ENCODE measurements around the gene SLC16A13.

SLC16A13 gene

DNA sequence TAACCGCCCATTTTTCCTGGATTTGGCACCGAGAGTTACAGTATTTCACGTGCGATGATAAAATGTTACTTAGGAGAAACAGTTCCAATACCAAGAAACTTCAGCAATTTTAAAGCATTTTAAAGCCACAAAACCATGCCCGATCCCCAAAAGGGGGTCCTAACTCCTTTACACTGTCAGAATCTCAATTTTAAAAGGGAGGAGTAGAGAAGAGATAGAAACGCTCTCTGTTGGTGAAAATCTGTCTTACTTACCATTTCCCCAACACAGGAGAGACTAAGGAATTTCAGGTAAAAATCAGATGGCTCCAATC is 23.9 kb upstream of the SLC16A13 start:
- no peak for DNase-seq (ENCODE audit: low read depth in 2 of 2)

DNA sequence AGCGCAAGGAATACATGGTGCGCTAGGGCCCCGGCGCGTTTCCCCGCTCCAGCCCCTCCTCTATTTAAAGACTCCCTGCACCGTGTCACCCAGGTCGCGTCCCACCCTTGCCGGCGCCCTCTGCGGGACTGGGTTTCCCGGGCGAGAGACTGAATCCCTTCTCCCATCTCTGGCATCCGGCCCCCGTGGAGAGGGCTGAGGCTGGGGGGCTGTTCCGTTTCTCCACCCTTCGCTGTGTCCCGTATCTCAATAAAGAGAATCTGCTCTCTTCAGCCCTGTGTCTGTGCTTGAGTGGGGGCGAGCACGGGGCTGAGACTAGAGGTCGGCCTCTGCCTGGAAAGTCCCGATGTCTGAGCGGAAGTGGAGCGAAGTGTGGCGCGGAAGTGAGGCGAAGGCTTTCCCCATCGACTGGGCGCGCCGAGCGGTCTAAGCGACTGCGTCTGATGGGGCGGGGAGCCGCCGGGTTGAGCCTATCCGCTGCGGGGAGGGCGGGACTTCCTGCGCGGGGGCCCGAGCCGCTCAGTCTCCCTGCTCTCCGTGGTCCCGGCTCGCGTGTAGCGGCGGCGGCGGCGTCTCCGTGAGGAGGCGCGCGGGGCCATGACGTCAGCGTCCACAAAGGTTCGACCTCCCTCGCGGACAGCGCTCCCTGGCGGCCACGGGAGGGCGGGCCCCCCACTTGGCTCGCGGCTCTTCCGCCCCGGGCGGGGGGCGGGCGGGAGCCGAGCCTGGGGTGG is 21.4 kb upstream of the SLC16A13 start:
- DNase-seq (ENCODE audit: low read depth in 2 of 2), result peak; percentile 94 to 95

DNA sequence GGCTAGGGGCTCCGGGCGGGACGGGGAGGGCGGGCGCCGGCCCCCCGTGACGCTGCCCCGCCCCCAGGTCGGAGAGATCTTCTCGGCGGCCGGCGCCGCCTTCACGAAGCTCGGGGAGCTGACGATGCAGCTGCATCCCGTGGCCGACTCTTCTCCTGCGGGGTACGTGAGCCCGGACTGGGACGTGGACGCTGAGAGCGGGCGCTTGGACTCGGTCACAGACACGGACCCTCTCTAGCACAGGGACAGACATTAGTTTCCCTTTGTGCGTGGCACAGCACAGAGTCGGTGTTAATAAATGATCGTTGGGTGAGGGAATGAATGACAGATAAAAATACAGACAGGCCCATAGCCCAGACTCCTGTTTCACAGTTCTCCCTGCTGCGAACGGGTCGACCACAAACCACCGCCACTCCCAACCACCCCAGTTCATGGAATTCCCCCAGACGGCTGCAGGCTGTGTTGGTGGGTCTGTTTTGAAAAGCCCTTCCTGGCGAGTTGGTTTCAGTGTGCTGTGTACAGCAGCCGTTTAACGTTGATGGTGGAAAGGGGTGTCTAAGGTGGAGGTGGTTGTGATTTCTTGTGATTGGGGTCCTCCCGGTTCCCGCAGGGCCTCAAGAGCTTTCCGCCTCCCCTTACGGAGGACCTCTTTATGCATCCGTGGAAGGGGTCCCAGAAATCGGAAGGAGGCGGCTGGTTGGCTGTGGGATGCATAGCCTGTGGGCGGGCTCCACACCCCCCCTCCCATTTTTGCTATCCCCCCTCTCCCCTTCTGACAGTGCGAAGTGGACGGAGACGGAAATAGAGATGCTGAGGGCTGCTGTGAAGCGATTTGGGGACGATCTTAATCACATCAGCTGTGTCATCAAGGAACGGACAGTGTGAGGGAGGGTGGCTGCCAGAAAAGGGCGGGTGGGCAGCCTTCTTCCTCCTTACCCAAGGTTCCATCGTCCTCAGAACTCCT is 20.5 kb upstream of the SLC16A13 start:
- DNase-seq (ENCODE audit: low read depth in 2 of 2), result peak; percentile 58

DNA sequence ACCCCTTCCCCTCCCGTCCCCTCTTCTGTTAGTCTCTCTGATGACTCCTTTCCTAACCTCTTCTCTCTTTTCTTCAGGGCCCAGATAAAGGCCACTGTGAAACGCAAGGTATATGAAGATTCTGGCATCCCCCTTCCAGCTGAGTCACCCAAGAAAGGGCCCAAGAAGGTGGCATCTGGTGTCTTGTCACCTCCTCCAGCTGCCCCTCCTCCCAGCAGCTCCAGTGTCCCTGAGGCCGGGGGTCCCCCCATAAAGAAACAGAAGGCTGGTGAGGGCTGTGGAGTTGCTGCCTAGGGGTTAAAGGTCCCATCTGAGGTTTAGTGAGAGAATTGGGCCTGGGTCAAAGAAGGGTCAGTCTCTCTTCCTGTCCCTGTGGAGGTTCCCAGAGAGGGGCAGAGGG is 19.4 kb upstream of the SLC16A13 start:
- DNase-seq (ENCODE audit: low read depth in 2 of 2), result no peak

DNA sequence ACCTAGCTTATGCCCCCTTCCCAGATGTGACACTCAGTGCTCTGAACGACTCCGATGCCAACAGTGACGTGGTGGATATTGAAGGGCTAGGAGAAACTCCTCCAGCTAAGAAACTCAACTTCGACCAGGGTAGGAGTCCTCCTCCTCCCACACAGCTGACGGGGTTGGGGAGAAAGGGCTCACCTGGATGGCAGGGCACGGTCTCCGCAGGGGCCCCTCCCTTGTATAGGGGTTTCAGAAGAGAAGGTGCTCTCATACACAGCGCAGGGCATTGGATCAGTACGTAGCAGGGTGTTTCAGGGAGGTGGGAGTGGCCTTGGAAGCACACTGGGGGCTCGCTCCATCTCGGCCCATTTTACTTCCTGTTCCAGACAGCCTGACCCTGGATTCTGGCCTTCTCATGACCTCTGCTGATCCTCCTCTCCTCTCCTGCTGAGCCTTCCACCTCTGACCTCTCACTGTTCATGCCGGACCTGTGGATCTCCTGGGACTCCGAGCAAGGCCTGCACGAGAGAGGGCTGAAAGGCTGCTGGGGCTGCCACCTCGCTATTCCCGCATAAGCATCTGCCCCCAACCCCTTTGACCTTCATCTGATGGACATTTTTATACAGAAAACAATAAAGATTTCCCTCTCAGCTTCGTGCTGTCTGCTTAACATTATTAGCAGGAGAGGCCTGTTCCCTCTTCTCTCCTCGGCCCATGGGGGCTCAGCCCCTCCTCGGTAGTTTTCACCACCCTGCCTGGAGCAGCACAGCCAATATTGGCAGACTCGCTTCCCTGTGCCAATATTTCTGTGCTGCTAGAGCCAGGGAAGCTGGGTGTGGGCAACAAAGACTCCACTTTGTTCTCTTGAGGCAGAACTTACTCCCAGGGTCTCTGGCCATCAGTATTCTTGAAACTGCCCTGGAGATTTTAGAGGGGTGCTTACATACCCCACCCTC is 18.7 kb upstream of the SLC16A13 start:
- no peak for DNase-seq (ENCODE audit: low read depth in 2 of 2)

DNA sequence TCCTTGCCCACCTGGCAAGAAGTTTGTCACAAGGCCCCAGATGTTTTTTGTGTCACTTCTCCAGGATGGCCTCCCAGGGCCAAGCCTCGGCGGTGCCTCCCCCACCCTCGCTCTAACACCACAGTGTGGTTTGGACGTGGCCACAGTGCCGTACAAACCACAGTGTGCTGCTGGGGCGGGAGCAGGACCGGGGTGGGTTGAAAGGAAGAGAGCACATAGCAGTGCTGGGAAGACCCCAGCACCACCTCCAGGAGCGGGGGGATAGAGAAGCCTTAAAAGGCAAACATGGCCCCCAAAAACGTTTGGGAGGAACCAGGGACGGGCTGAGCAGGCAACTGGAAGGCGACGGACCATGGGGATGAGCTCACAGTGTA is 18.0 kb upstream of the SLC16A13 start:
- no peak for DNase-seq (ENCODE audit: low read depth in 2 of 2)

DNA sequence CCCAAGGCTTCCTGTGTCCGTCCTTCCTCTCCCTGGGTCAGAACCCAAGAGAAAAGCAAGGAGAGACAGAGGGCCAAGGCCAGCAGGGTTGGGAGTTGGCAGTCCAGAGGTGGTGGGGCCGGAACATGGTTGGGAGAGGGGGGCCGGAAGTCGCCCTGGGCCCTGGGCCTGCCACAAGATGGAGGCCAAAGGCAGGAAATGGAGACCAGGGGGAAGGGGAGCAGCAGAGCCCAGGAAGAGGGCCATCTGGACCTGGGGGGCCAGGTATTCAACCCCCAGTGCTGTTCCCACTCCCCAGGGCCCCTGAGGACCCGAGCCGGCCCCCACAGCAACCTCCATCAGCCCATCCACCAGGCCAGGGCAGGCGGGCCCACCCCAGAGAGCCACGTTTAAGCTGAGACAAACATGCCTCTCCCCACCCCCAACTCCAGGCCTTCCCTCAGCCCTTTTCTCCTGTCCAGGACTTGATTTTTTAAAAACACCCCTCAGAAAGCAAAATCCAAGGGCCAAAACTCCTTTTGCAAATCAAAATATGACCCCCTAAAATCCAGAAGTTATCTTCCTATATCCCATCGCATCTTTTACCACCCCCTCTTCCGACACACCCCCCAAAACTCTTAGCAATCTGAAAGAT is 17.4 kb upstream of the SLC16A13 start:
- no peak for DNase-seq (ENCODE audit: low read depth in 2 of 2)

DNA sequence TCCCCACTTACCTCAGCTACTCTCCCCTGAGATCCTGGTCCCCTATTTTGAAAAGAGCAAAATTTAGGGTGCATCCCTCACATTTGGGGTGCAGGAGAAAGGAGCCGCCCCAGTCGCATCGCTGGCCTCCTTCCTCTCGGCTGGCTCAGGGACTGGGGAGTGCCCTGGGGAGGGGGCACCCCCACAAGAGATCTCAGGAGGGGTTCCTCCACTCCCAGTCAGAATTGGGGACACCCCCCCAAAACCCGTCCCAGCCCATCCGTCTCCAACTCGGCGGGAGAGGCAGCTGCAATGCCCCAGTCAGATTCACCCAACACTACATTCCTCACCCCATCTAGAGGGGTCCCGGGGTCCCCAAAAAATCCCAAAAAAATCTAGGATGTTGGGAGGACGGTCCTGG is 16.4 kb upstream of the SLC16A13 start:
- DNase-seq (ENCODE audit: low read depth in 2 of 2), result no peak

DNA sequence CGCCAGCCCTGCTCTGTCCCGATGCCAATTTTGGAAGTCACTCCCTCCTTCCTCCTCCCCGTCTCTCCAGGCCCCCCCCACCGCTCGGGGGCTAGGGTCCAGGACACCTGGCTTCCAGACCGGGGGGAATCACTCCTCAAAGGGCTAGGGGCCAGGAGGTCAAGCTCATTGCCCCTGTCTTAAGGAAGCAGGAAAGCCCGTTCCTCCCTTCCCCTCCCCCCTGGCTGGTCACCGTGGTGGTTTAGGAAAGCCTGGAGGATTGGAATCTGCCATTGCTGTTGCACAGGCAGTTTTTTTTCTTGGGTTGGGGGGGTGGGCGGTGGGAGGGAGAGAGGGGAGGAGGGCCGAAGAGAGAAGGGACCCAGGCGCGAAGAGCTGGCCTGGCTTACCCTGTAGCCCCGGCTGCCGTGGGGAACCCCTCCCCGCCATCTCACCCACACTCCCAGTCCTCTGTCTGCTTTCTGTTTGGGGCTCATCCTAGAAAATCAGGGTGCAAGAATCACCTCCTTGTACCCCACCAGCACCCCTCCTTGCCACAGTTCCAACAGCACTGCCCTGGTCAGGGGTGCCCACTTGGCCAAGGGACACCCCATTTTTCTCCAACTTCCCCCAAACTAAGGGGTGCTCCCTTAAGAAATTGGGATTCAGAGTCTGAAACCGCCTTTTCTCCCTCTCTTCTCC is 15.8 kb upstream of the SLC16A13 start:
- no peak for DNase-seq (ENCODE audit: low read depth in 2 of 2)

DNA sequence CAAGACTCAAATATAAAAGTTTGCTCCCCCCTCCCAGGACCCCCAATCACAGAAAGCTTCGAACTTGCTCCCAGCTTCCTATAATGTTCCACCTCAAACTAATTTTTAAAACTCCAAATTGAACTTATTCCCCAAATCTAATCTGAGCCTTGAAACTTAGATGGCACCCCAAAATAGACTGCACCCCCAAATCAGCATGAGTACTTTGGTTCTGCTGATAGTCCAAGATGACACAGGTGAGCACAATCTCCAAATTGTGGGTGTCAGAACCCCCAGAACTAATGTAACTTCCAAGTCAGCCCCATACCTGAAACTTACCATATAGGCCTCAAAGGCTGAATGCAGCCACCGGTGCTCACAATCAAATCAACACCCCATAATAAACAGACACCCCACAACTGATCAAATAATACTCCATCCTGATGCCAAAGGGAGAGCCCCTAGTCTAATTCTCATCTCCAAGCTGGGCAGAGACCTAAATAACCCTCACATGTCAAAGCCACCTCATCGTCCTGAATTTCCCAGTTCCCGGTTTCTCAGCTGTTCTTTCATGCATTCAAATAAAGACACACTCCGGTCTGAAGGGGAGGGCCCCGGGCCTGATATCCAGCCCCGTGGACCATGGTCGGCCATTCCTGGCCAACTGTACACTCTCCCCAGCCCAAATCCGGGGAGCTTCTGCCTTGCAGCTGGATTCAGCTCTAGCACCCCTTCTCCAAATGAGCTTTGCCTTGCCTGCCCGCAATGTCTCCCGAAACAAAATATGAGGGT is 14.7 kb upstream of the SLC16A13 start:
- no peak for DNase-seq (ENCODE audit: low read depth in 2 of 2)

DNA sequence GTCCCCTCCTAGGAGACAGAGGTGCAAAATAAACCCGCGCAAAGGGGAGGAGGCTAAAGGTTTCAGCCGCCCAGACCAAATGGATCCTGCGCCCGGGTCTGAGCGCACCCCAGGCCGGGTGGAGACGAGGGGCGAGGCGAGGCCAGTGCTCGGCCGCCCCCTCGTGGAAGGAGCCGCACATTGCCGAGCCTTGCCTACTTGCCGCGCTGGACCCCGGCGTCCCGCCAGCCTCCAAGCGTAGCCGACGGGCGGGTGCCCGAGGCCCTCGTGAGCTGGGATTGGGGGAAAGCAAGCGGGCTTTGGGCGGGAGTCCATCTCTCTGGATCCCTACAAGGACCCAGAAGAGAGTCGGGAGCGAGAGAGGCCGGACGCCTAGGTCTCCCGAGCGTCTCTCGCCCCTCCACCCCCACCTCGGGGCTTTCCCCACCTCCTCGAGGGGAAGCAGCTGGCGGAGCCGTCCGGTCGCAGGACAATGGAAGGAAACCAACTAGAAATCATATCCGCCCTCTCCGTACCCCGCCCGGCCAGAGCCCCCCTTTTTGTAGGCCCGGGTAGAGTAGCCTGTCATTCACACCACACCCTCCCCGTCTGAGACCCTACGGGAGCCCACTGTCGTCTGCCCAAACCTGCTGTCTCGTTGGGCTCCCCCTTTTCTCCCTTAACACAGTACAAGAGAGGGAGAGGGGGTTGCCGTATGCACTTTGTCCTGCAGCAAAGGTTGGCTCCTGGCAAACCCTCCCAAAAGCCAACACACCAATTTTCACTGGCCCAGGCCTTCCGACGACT is 13.6 kb upstream of the SLC16A13 start:
- peak in 1 of 2 donors; percentile 66 for DNase-seq (ENCODE audit: low read depth in 2 of 2)

DNA sequence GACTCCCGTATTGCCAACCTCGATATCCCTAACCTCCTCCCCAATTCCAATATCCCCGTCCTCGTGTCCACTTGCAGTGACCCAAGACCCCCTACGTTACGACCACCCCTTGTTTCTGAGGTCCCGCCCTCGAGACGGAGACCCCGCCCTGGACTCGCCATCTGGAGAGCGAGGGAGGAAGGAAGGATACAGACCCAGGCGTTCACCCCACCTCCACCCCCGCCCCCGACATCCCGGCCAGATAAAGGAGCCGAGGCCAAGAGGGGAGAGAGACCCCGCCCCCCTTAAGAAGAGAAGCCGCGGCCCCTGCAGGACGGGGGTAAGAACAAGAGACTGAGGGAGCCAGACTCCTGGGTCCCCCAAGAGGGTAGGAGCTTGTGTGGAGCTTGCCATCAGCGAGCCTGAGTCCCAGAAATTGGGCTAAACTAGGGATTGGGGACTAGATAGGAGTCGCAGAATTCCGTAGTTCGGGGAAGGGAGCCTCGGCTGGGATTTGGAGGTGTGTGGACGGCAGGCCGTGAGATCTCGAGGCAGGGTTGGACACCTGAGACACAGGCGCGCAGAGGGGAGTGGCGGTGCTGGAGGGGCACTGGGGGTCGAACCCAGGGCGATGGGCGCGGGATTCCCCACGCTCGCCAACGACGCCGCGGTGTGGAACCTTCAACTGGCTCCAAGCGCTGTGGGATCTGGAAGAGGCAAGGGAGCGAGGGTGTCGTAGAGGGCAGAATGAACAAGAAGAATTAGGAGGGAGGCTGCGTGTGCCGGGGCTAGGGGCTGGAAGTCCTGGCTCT is 12.8 kb upstream of the SLC16A13 start, which contains the start of gene BCL6B:
Gene BCL6B, plus strand, starts transcription at position 270 of the 791 bp plus-strand sequence. CDS start 622 bp downstream, outside the sequence.
- DNase-seq (ENCODE audit: low read depth in 2 of 2), result no peak

DNA sequence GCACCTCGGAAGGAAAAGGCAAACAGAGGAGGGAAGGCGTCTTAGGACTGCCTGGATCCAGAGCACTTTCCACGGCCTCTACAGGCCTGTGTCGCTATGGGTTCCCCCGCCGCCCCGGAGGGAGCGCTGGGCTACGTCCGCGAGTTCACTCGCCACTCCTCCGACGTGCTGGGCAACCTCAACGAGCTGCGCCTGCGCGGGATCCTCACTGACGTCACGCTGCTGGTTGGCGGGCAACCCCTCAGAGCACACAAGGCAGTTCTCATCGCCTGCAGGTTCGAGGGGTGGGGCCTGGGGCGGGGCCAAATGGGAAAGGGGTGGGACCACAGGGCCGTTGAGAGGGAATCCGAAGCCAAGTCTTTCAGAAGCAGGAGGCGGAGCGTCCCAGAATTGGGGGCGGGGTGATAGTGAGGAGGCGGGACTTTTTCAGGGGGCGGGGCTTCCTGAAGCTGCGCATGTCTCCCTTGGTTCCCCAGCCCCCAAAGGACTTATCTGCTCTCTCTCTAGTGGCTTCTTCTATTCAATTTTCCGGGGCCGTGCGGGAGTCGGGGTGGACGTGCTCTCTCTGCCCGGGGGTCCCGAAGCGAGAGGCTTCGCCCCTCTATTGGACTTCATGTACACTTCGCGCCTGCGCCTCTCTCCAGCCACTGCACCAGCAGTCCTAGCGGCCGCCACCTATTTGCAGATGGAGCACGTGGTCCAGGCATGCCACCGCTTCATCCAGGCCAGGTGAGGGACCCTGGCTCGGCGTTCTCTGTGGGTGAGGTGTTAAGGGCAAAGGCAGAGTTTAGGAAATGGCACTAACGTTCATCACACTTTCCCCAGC is 12.0 kb upstream of the SLC16A13 start:
- peak; percentile 83 to 84 for DNase-seq (ENCODE audit: low read depth in 2 of 2)

DNA sequence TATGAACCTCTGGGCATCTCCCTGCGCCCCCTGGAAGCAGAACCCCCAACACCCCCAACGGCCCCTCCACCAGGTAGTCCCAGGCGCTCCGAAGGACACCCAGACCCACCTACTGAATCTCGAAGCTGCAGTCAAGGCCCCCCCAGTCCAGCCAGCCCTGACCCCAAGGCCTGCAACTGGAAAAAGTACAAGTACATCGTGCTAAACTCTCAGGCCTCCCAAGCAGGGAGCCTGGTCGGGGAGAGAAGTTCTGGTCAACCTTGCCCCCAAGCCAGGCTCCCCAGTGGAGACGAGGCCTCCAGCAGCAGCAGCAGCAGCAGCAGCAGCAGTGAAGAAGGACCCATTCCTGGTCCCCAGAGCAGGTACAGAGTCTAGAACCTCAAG is 11.4 kb upstream of the SLC16A13 start:
- no peak for DNase-seq (ENCODE audit: low read depth in 2 of 2)

DNA sequence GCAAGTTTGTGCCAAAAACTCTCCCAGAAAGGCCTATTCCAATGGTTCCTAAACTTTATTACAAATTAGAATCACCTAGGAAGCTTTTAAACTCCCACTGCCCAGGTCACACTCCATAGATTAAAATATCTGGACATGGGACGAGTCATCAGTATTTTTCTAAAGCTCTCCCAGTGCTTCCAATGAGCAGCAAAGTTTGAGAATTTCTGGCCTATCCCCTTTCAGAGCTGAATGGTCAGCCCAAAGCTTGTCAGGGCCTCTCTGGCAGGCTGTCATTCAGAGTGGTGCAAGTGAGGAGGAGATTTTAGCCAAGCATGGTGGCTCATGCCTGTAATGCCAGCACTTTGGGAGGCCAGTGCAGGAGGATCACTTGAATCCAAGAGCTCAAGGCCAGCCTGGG is 10.6 kb upstream of the SLC16A13 start:
- DNase-seq (ENCODE audit: low read depth in 2 of 2), result no peak

DNA sequence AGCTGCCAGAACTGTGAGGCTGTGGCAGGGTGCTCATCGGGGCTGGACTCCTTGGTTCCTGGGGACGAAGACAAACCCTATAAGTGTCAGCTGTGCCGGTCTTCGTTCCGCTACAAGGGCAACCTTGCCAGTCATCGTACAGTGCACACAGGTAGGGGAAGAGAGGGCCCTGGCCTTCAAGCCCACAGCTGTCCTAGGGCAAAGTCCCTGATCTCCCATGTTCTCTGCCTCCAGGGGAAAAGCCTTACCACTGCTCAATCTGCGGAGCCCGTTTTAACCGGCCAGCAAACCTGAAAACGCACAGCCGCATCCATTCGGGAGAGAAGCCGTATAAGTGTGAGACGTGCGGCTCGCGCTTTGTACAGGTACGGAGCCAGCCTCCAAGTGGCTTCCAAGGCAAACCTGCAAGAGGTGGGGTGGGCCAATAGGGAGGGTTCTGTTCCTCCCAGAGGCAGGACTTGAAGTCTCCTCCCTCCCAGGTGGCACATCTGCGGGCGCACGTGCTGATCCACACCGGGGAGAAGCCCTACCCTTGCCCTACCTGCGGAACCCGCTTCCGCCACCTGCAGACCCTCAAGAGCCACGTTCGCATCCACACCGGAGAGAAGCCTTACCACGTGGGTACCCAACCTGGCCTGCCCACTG is 9.2 kb upstream of the SLC16A13 start:
- DNase-seq (ENCODE audit: low read depth in 2 of 2), result no peak

DNA sequence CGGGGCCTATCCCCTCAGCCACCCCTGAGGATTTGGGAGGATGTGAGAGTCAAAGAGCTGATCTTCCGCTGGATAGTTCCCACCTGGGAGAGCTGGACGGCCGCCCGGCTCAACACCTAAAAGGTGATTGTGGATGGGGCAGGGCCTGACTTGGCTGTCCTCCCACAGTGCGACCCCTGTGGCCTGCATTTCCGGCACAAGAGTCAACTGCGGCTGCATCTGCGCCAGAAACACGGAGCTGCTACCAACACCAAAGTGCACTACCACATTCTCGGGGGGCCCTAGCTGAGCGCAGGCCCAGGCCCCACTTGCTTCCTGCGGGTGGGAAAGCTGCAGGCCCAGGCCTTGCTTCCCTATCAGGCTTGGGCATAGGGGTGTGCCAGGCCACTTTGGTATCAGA is 8.5 kb upstream of the SLC16A13 start:
- no peak for DNase-seq (ENCODE audit: low read depth in 2 of 2)
